Natural killer cell (primary cell): ENCODE results near the gene PRPF6. TPM values are rescaled to one million over a fixed set of nuclear protein-coding genes. Genes with fewer than 3 reads are reported as not detected.

Experiments used
- ATAC-seq, 3 donors: fragments of 150-1000 bp in 2 of 3; fragments of 200-7000 bp in 1 of 3; cut with Tn5 transposase; 1 replicate in 1 of 3; 2 replicates in 2 of 3; pipeline ENCODE4 v1.10.0; 2021; ENCODE audit warnings: mild to moderate bottlenecking in 2 of 3, moderate library complexity in 2 of 3
- DNase-seq, 2 donors: peaks; one replicate each; pipeline versions ENCODE4 v3.0.0 to v3.0.0-alpha.2; 2013 to 2021; ENCODE audit warnings: mixed read lengths in 1 of 2
- H3K27ac ChIP-seq: one replicate; pipeline ENCODE4 v1.5.1; 2013; ENCODE audit warnings: mild to moderate bottlenecking, low read length
- H3K27me3 ChIP-seq: one replicate; pipeline ENCODE4 v1.6.1; 2013; ENCODE audit warnings: low read length; ENCODE audit not compliant: control insufficient read depth, insufficient read depth
- H3K36me3 ChIP-seq: one replicate; pipeline ENCODE4 v1.6.1; 2013; ENCODE audit warnings: low read length; ENCODE audit not compliant: control insufficient read depth, insufficient read depth
- H3K4me1 ChIP-seq: one replicate; pipeline ENCODE4 v1.6.1; 2013; ENCODE audit warnings: low read length; ENCODE audit not compliant: control insufficient read depth, insufficient read depth
- H3K4me3 ChIP-seq: one replicate; pipeline ENCODE4 v1.5.1; 2013; ENCODE audit warnings: low read length
- H3K9me3 ChIP-seq: one replicate; pipeline ENCODE4 v1.6.1; 2013; ENCODE audit warnings: low read length; ENCODE audit not compliant: control insufficient read depth, insufficient read depth
- H3K27ac Mint-ChIP-seq, 2 donors: one replicate each; pipeline ENCODE4 v1.8.0; 2022; ENCODE audit warnings: mild to moderate bottlenecking in 2 of 2, mixed read lengths in 2 of 2, moderate library complexity in 1 of 2
- H3K27me3 Mint-ChIP-seq, 2 donors: one replicate each; pipeline ENCODE4 v1.8.0; 2022; ENCODE audit warnings: low read depth in 2 of 2, mixed read lengths in 2 of 2
- H3K36me3 Mint-ChIP-seq: one replicate; pipeline ENCODE4 v1.8.0; 2022; ENCODE audit warnings: mixed read lengths
- H3K4me1 Mint-ChIP-seq, 2 donors: one replicate each; pipeline ENCODE4 v1.8.0; 2022; ENCODE audit warnings: mixed read lengths in 2 of 2
- H3K4me3 Mint-ChIP-seq: one replicate; pipeline ENCODE4 v1.8.0; 2022; ENCODE audit warnings: mild to moderate bottlenecking, moderate library complexity, mixed read lengths
- H3K9me3 Mint-ChIP-seq, 2 donors: one replicate each; pipeline ENCODE4 v1.8.0; 2022; ENCODE audit warnings: mixed read lengths in 2 of 2
- CTCF ChIP-seq: fragments of 200-600 bp; IDR thresholded peaks from one replicate; pipeline ENCODE4 v1.8.0; 2022; ENCODE audit warnings: antibody characterized with exemption
- WGBS: methylation state at CpG from one replicate; pipeline ENCODE4 v1.1.7; 2013; ENCODE audit warnings: missing lambda C conversion rate; ENCODE audit not compliant: insufficient coverage; 5-methylcytosine and 5-hydroxymethylcytosine counted together
- intact Hi-C: fragments of 100-400 bp; cut with micrococcal nuclease; formaldehyde crosslinking; loops from one replicate; pipeline ENCODE4 v1.14.2; 2022
- total RNA-seq, 4 donors: library from RNA; stranded (reverse); fragments of 120-200 nt in 1 of 4; gene quantifications; one replicate each; pipeline versions ENCODE4 v1.2.3 to v1.2.4, GENCODE V29; 2013 to 2022

Gene PRPF6
- total RNA-seq, 3 donors from 2014 or later (not counting 1 experiment from before 2014, with no cell fraction given) = 52.7 to 63.0 (median 55.0) TPM

GRCh38 chr20:64079273-64080012, 98.5 kb downstream of the PRPF6 start, which contains the start of gene RGS19:
TSS of gene RGS19 (minus strand) at chr20:64079518. CDS start at chr20:64076886, 2,632 bp downstream.
- Mint-ChIP-seq H3K27me3 (peaks cover 0 to 4% of the 10 kb centered on the region in 2 donors), H3K27ac (peak within 1 kb of the TSS; percentile 82 to 92), H3K4me3 (peak within 1 kb of the TSS; percentile 90), H3K9me3 (no peaks in the 10 kb centered on the region), H3K4me1 (peaks cover 26 to 61% of the 10 kb centered on the region in 2 donors), H3K36me3 (no peaks in the 10 kb centered on the region)
- Histone ChIP-seq H3K36me3 (peaks cover 15% of the 10 kb centered on the region), H3K4me3 (peak within 1 kb of the TSS; percentile 75), H3K27ac (peak within 1 kb of the TSS; percentile 77), H3K9me3 (no peaks in the 10 kb centered on the region), H3K27me3 (peaks cover 2% of the 10 kb centered on the region), H3K4me1 (peaks cover 68% of the 10 kb centered on the region)
- WGBS = under 1% methylated on average over 73 of the region's 73 CpGs
- no peak for TF ChIP-seq CTCF
- DNase-seq = peak; percentile 54 to 83
- ATAC-seq = peak; percentile 38 to 70 (median 41)
- intact Hi-C loops = no loop called here

GRCh38 chr20:64080013-64080812, 99.3 kb downstream of the PRPF6 start, which contains the start of gene OPRL1:
TSS of gene OPRL1 (plus strand) at chr20:64080082. CDS start at chr20:64092721, 12,639 bp downstream.
- H3K9me3 ChIP-seq = no peaks in the 10 kb centered on the region
- peaks cover 68% of the 10 kb centered on the region for H3K4me1 ChIP-seq
- TF ChIP-seq CTCF = no peak
- H3K27ac Mint-ChIP-seq = peak within 1 kb of the TSS; percentile 82 to 92
- WGBS = 7% methylated on average over 62 of the region's 62 CpGs
- peaks cover 26 to 64% of the 10 kb centered on the region in 2 donors for H3K4me1 Mint-ChIP-seq
- H3K4me3 Mint-ChIP-seq = peak within 1 kb of the TSS; percentile 90
- peak; percentile 48 to 85 for DNase-seq
- peaks cover 3 to 10% of the 10 kb centered on the region in 2 donors for H3K27me3 Mint-ChIP-seq
- H3K4me3 ChIP-seq = peak within 1 kb of the TSS; percentile 75
- ATAC-seq = peak; percentile 47 to 72 (median 64)
- peaks cover 12% of the 10 kb centered on the region for H3K36me3 ChIP-seq
- peak within 1 kb of the TSS; percentile 77 for H3K27ac ChIP-seq
- H3K9me3 Mint-ChIP-seq = no peaks in the 10 kb centered on the region
- H3K27me3 ChIP-seq = peaks cover 9% of the 10 kb centered on the region
- no peaks in the 10 kb centered on the region for H3K36me3 Mint-ChIP-seq
- intact Hi-C loops = no loop called here

GRCh38 chr20:64080813-64081623, 100.1 kb downstream of the PRPF6 start:
- peaks cover 11 to 15% of the 10 kb centered on the region in 2 donors for H3K27me3 Mint-ChIP-seq
- H3K4me1 Mint-ChIP-seq = peaks cover 26 to 58% of the 10 kb centered on the region in 2 donors
- peak overlapping the region; percentile 79 for H3K4me3 Mint-ChIP-seq
- Histone ChIP-seq H3K27ac (peak overlapping the region; percentile 77), H3K36me3 (peaks cover 6% of the 10 kb centered on the region), H3K4me3 (no peak overlapping the region), H3K9me3 (no peaks in the 10 kb centered on the region), H3K4me1 (peaks cover 62% of the 10 kb centered on the region), H3K27me3 (peaks cover 12% of the 10 kb centered on the region)
- H3K27ac Mint-ChIP-seq = peak overlapping the region; percentile 76 to 81
- intact Hi-C loops = no loop called here
- WGBS = 85% methylated on average over 17 of the region's 17 CpGs
- no peak for TF ChIP-seq CTCF
- peak in 1 of 2 donors; percentile 34 for DNase-seq
- no peaks in the 10 kb centered on the region for H3K36me3 Mint-ChIP-seq
- ATAC-seq = no peak
- H3K9me3 Mint-ChIP-seq = no peaks in the 10 kb centered on the region
